ENCODE data around the gene KAT7. TPM values are rescaled to one million over a fixed set of nuclear protein-coding genes. Genes with fewer than 3 reads are reported as not detected.

KAT7 gene
- total and polyA plus RNA-seq, 10 of the 15 experiments (the other 5 are each of a cell fraction or from before 2014, with no cell fraction given) = 6.6 to 45.8 (median 26.3) TPM

DNA sequence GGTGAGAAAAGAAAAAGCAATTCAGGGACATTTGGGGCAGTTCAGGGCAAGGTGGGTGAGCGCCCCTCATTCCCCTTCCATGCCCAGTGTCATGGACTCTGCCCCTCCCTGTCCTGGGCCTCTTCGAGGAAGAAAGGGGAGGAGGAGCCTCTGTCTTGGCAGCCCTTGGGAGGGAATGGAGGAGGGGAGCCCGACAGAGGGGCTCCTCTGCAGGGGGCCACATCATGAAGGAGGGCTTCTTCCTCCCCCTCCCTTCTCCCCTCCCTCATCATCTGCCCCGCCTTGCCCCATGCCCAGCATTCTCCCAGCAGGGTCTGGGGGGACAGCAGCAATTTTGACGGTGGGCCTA, 92.5 kb downstream of the KAT7 start:
- ChIA-PET SMC1A (ENCODE audit: uncharacterized antibody, unreplicated experiment) (interaction anchor here (1.3 to 1.6 kb wide), 2 partner anchors 116 to 117 kb away, joined by 6 to 9 read pairs; no protein-coding TSS in a partner anchor), CTCF (interaction anchor here (0.8 to 7.2 kb wide), 5 partner anchors 42 to 213 kb away, joined by 3 to 105 read pairs (median 6); partner anchors contain the start of gene DLX3), RAD21 (ENCODE audit: unreplicated experiment) (interaction anchor here (1.7 kb wide), 1 partner anchor 117 kb away, joined by 11 read pairs; no protein-coding TSS in a partner anchor), POLR2A (no interaction called here)
- in situ Hi-C loops (cut with MboI) = no loop called here
- intact Hi-C loops (cut with micrococcal nuclease; ENCODE audit: unreplicated experiment) = loop anchor here (5.0 kb wide), 1 partner anchor 116 kb away; the partner anchor contains the start of gene DLX3
- Histone ChIP-seq H3K79me2 (ENCODE audit: control insufficient read depth, insufficient read depth, low read length) (no peaks in the 10 kb centered on the region), H3K27me3 (replicated peaks in 1 of 2; ENCODE audit: control insufficient read depth in 2 of 2, insufficient read depth in 2 of 2, low read length in 1 of 2) (peaks cover 0 to 5% of the 10 kb centered on the region in 2 experiments; a peak in 3 of 4 replicates), H3K4me3 (no peak overlapping the region), H3K9me3 (replicated peaks; ENCODE audit: control insufficient read depth, insufficient read depth, low read length) (no peaks in the 10 kb centered on the region), H3K9ac (ENCODE audit: control insufficient read depth, insufficient read depth, low read length) (no peak overlapping the region), H3K4me1 (ENCODE audit: control insufficient read depth, insufficient read depth, low read length) (no peaks in the 10 kb centered on the region), H2AFZ (ENCODE audit: control insufficient read depth, low read depth, low read length) (no peak overlapping the region), H3K27ac (ENCODE audit: control insufficient read depth, insufficient read depth) (no peak overlapping the region), H3K4me2 (ENCODE audit: control insufficient read depth, insufficient read depth) (no peak overlapping the region), H3K36me3 (ENCODE audit: control insufficient read depth in 2 of 2, insufficient read depth in 2 of 2, low read length in 1 of 2) (no peaks in the 10 kb centered on the region), H4K20me1 (ENCODE audit: control insufficient read depth, insufficient read depth) (no peaks in the 10 kb centered on the region; the same call in 1 of the 2 replicates)
- 36% methylated on average over 5 of the region's 5 CpGs for WGBS (ENCODE audit: insufficient coverage, insufficient replicate concordance, low lambda C conversion rate, missing lambda C conversion rate)
- no TSS peak for BruUV-seq (replicated peaks)
- ATAC-seq (no peak), FAIRE-seq (no peak), DNase-seq (ENCODE audit: low read depth, low spot score) (no peak)
- TF ChIP-seq JUND (IDR thresholded peaks at IDR 0.05; ENCODE audit: low read depth, low read length) (no peak), SMC3 (IDR thresholded peaks at IDR 0.05; ENCODE audit: borderline replicate concordance, low read length) (no peak), RB1 (IDR thresholded peaks at IDR 0.05; ENCODE audit: borderline replicate concordance) (no peak), SREBF2 (IDR thresholded peaks at IDR 0.05; ENCODE audit: low read length) (no peak), ASH2L (IDR thresholded peaks at IDR 0.05; ENCODE audit: borderline replicate concordance, low read depth) (no peak), TCF12 (IDR thresholded peaks at IDR 0.05; ENCODE audit: low read depth, low read length) (no peak), EED (IDR thresholded peaks at IDR 0.05; ENCODE audit: low read depth) (no peak), STAT1 (conservative IDR thresholded peaks at IDR 0.05) (no peak), TCF3 (IDR thresholded peaks at IDR 0.05; ENCODE audit: borderline replicate concordance, insufficient read depth, low read depth, low read length) (no peak), HDAC6 (IDR thresholded peaks at IDR 0.05; ENCODE audit: unreplicated experiment) (no peak), SIN3A (IDR thresholded peaks at IDR 0.05; ENCODE audit: low read depth, low read length) (no peak), CHD2 (IDR thresholded peaks at IDR 0.05; ENCODE audit: borderline replicate concordance, low read depth, low read length) (no peak)
- TF ChIP-seq, protein P1, sequence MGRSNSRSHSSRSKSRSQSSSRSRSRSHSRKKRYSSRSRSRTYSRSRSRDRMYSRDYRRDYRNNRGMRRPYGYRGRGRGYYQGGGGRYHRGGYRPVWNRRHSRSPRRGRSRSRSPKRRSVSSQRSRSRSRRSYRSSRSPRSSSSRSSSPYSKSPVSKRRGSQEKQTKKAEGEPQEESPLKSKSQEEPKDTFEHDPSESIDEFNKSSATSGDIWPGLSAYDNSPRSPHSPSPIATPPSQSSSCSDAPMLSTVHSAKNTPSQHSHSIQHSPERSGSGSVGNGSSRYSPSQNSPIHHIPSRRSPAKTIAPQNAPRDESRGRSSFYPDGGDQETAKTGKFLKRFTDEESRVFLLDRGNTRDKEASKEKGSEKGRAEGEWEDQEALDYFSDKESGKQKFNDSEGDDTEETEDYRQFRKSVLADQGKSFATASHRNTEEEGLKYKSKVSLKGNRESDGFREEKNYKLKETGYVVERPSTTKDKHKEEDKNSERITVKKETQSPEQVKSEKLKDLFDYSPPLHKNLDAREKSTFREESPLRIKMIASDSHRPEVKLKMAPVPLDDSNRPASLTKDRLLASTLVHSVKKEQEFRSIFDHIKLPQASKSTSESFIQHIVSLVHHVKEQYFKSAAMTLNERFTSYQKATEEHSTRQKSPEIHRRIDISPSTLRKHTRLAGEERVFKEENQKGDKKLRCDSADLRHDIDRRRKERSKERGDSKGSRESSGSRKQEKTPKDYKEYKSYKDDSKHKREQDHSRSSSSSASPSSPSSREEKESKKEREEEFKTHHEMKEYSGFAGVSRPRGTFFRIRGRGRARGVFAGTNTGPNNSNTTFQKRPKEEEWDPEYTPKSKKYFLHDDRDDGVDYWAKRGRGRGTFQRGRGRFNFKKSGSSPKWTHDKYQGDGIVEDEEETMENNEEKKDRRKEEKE (IDR thresholded peaks at IDR 0.05) = no peak
- TF ChIP-seq, protein P2, sequence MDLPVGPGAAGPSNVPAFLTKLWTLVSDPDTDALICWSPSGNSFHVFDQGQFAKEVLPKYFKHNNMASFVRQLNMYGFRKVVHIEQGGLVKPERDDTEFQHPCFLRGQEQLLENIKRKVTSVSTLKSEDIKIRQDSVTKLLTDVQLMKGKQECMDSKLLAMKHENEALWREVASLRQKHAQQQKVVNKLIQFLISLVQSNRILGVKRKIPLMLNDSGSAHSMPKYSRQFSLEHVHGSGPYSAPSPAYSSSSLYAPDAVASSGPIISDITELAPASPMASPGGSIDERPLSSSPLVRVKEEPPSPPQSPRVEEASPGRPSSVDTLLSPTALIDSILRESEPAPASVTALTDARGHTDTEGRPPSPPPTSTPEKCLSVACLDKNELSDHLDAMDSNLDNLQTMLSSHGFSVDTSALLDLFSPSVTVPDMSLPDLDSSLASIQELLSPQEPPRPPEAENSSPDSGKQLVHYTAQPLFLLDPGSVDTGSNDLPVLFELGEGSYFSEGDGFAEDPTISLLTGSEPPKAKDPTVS (IDR thresholded peaks at IDR 0.05; ENCODE audit: low read depth, low read length) = no peak
- TF ChIP-seq, protein P3, sequence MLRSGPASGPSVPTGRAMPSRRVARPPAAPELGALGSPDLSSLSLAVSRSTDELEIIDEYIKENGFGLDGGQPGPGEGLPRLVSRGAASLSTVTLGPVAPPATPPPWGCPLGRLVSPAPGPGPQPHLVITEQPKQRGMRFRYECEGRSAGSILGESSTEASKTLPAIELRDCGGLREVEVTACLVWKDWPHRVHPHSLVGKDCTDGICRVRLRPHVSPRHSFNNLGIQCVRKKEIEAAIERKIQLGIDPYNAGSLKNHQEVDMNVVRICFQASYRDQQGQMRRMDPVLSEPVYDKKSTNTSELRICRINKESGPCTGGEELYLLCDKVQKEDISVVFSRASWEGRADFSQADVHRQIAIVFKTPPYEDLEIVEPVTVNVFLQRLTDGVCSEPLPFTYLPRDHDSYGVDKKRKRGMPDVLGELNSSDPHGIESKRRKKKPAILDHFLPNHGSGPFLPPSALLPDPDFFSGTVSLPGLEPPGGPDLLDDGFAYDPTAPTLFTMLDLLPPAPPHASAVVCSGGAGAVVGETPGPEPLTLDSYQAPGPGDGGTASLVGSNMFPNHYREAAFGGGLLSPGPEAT (IDR thresholded peaks at IDR 0.05; ENCODE audit: low read depth) = no peak

All from GM12878 (cell line).